Aorta (tissue), 5 donors: ENCODE data around the gene ITCH. TPM values are rescaled to one million over a fixed set of nuclear protein-coding genes. Genes with fewer than 3 reads are reported as not detected.
"Not testable (repeated sequence)": the region's sequence is repeated elsewhere in the genome, so short reads cannot be mapped to it uniquely, and the experiment has no call there.

Experiments
- ATAC-seq: fragments of 200-7000 bp; cut with Tn5 transposase; one replicate; pipeline ENCODE4 v1.9.1; 2022; ENCODE audit warnings: moderate library complexity; ENCODE audit not compliant: low FRiP score
- DNase-seq, 2 donors: peaks; one replicate each; pipeline ENCODE4 v3.0.0-alpha.2; 2020
- H3K27ac ChIP-seq, 2 donors: one replicate each; pipeline ENCODE4 v1.5.1; 2013; ENCODE audit warnings: low read length in 2 of 2, mild to moderate bottlenecking in 2 of 2, moderate library complexity in 2 of 2, control low read depth in 1 of 2, inconsistent platforms in 1 of 2, low read depth in 1 of 2
- H3K27me3 ChIP-seq, 2 donors: one replicate each; pipeline ENCODE4 v1.6.1; 2013; ENCODE audit warnings: control low read depth in 1 of 2, low read length in 1 of 2, mild to moderate bottlenecking in 1 of 2, moderate library complexity in 1 of 2; ENCODE audit not compliant: insufficient read depth in 2 of 2, control insufficient read depth in 1 of 2
- H3K36me3 ChIP-seq, 2 donors: one replicate each; pipeline ENCODE4 v1.6.1; 2013; ENCODE audit warnings: control low read depth in 1 of 2, low read length in 1 of 2, mild to moderate bottlenecking in 1 of 2; ENCODE audit not compliant: insufficient read depth in 2 of 2, control insufficient read depth in 1 of 2
- H3K4me1 ChIP-seq, 2 donors: one replicate each; pipeline ENCODE4 v1.6.1; 2013; ENCODE audit warnings: low read length in 2 of 2, control low read depth in 1 of 2, mild to moderate bottlenecking in 1 of 2, moderate library complexity in 1 of 2; ENCODE audit not compliant: insufficient read depth in 2 of 2, control insufficient read depth in 1 of 2
- H3K4me3 ChIP-seq, 2 donors: one replicate each; pipeline ENCODE4 v1.5.1; 2013; ENCODE audit warnings: low read length in 2 of 2, control low read depth in 1 of 2, mild to moderate bottlenecking in 1 of 2
- H3K9me3 ChIP-seq: one replicate; pipeline ENCODE4 v1.6.1; 2013; ENCODE audit warnings: mild to moderate bottlenecking, low read length; ENCODE audit not compliant: control insufficient read depth
- WGBS, 2 donors: extraction: QIAGEN DNeasy Blood & Tissue Kit; methylation state at CpG; one replicate each; pipeline ENCODE4 v1.1.7; 2013; 5-methylcytosine and 5-hydroxymethylcytosine counted together
- intact Hi-C, 2 donors: fragments of 100-400 bp; cut with DNase I; formaldehyde crosslinking; loops; one replicate each; pipeline versions ENCODE4 v1.14.2 to v1.15.0; 2022
- polyA plus RNA-seq, 2 donors: library from polyadenylated mRNA; stranded (reverse); fragments of 200-250 nt; gene quantifications; one replicate each; pipeline ENCODE4 v1.2.3, GENCODE V29; 2013
- total RNA-seq, 2 donors: library from RNA; stranded (reverse); fragmentation: NEBNext Ultra II Directional; extraction: Animal tissue kit (Norgen Biotek cat#: 25700); gene quantifications; one replicate each; pipeline ENCODE4 v1.2.1, GENCODE V29; 2021
- donor health status: healthy with polysubstance abuse.
- donor health status: Bipolar disorder and iron deficiency.
- donor health status: DM: no; HTN: no; CAD: no.
- donor health status: DM: no; HTN: no; CAD: no.
- donor health status: DM: yes; HTN: yes; CAD: no.

Gene ITCH
- total and polyA plus RNA-seq, 4 donors: 11.7 to 66.2 (median 36.8) TPM

- Histone ChIP-seq H3K4me1 (no peaks in the 10 kb centered on the region), H3K36me3 (no peaks in the 10 kb centered on the region), H3K9me3 (no peaks in the 10 kb centered on the region), H3K27ac (no peak overlapping the region), H3K27me3 (no peaks in the 10 kb centered on the region), H3K4me3 (no peak overlapping the region)
- 79 to 81% methylated on average over 3 of the region's 3 CpGs for WGBS, 2 donors
- ATAC-seq: no peak
- intact Hi-C loops: no loop called here
- no peak for DNase-seq
These were observed 49.4 kb downstream of the ITCH start for GRCh38 chr20:34412453-34412852.

- not testable (repeated sequence) for H3K36me3 ChIP-seq, ATAC-seq
- WGBS, 2 donors: 95% methylated on average over 10 of the region's 10 CpGs
These were observed 51.5 kb downstream of the ITCH start for GRCh38 chr20:34414525-34414924.

GRCh38 chr20:34415079-34415478, 52.0 kb downstream of the ITCH start:
- intact Hi-C loops: no loop called here
- H3K9me3 ChIP-seq: no peaks in the 10 kb centered on the region
- DNase-seq (no peak), ATAC-seq (no peak)
- H3K27ac ChIP-seq: no peak overlapping the region
- H3K36me3 ChIP-seq: no peaks in the 10 kb centered on the region
- 86 to 87% methylated on average over 3 of the region's 3 CpGs for WGBS, 2 donors
- no peaks in the 10 kb centered on the region for H3K4me1 ChIP-seq
- H3K27me3 ChIP-seq: no peaks in the 10 kb centered on the region
- H3K4me3 ChIP-seq: no peak overlapping the region

More at GRCh38 chr20:34414525-34414924, 51.5 kb downstream of the ITCH start:
- H3K4me1 ChIP-seq, H3K27ac ChIP-seq, DNase-seq, H3K4me3 ChIP-seq, H3K27me3 ChIP-seq, intact Hi-C loops, H3K9me3 ChIP-seq: not testable (repeated sequence)

DNA sequence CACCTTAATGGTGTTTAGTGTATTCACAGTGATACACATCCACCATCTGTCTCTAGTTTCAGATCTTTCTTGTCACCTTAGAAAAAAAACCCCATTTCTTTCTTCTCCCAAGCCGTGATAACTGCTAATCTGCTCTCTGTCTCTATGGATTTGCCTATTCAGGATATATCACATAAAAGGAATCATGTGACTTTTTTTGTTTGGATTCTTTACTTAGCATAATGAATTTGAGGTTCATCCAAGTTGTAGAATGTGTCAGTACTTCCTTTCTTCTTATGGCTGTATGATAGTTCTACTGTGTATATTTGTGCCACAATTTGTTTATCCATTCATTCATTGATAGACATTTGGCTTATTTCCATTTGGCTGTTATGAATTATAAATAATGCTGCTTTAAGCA, 57.1 kb downstream of the ITCH start:
- H3K27ac ChIP-seq: no peak overlapping the region
- ATAC-seq: no peak
- H3K4me1 ChIP-seq: no peaks in the 10 kb centered on the region
- H3K9me3 ChIP-seq: no peaks in the 10 kb centered on the region
- 57 to 70% methylated on average over 1 of the region's 1 CpG for WGBS, 2 donors
- H3K4me3 ChIP-seq: no peak overlapping the region
- no peaks in the 10 kb centered on the region for H3K36me3 ChIP-seq
- no peaks in the 10 kb centered on the region for H3K27me3 ChIP-seq
- intact Hi-C loops: no loop called here
- no peak for DNase-seq

DNA sequence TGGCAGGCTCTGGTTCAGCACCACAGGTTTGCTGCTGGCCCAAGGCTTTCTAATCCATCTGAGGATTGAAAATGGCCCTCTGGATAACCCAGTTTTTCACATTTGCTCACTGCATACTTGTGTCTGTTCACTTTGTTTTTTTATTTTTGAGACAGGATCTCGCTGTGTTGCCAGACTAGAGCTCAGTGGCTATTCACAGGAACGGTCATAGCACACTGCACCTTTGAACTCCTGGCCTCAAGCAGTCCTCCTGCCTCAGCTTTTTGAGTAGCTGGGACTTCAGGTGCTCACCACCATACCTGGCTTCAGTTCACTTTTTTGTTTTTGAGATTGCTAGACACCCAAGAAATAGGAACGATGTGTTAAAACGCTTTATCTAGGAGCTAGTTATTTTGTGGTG, 57.9 kb downstream of the ITCH start:
- Histone ChIP-seq H3K27me3 (no peaks in the 10 kb centered on the region), H3K4me1 (no peaks in the 10 kb centered on the region), H3K36me3 (peaks cover 0 to 2% of the 10 kb centered on the region in 2 donors), H3K27ac (no peak overlapping the region), H3K9me3 (no peaks in the 10 kb centered on the region), H3K4me3 (no peak overlapping the region)
- intact Hi-C loops: no loop called here
- no peak for DNase-seq
- 90 to 92% methylated on average over 4 of the region's 4 CpGs for WGBS, 2 donors
- no peak for ATAC-seq

DNA sequence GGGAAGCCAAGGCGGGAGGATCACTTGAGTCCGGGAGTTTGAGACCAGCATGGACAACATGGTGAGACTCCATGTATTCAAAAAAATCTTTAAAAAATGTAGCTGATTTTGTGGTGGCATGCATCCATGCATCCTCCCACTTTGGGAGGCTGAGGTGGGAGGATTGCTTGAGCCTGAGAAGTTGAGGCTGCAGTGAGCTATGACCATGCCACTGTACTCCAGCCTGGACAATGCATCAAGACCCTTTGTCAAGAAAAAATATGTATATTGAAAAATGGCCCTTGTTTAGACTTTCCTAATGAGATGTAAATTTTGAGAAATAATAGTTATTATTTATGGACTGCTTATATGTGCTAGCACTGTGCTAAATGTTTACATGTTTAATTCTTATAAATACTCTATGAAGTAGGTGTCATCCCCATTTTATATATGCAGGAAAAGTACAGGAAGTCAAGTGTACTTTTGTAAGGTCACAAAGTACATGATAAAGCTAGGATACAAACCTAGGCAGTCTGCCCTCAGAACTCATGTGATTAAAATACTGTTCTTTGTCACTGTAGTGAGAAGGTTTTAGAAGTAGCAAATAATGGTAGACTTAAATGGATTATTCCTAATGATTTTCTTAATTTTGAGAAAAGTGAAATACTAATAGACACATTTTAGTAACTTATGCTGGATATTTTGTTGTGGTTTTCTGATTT, 58.8 kb downstream of the ITCH start:
- no peak overlapping the region for H3K4me3 ChIP-seq
- peaks cover 0 to 2% of the 10 kb centered on the region in 2 donors for H3K36me3 ChIP-seq
- DNase-seq (no peak), ATAC-seq (no peak)
- WGBS, 2 donors: 96% methylated on average over 2 of the region's 2 CpGs
- no peaks in the 10 kb centered on the region for H3K9me3 ChIP-seq
- intact Hi-C loops: no loop called here
- no peaks in the 10 kb centered on the region for H3K4me1 ChIP-seq
- H3K27me3 ChIP-seq: no peaks in the 10 kb centered on the region
- H3K27ac ChIP-seq: no peak overlapping the region

DNA sequence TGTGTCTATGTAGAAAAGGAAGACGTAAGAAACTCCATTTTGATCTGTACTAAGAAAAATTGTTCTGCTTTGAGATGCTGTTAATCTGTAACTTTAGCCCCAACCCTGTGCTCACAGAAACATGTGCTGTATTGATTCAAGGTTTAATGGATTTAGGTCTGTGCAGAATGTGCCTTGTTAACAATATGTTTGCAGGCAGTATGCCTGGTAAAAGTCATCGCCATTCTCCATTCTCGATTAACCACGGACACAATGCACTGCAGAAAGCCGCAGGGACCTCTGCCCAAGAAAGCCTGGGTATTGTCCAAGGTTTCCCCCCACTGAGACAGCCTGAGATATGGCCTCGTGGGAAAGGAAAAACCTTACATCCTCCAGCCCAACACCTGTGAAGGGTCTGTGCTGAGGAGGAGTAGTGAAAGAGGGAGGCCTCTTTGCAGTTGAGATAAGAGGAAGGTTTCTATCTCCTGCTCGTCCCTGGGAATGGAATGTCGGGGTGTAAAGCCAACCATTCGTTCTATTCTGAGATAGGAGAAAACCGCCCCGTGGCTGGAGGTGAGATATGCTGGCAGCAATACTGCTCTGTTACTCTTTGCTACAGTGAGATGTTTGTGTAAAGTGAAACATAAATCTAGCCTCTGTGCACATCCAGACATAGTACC, 62.1 kb downstream of the ITCH start:
- ATAC-seq, H3K4me3 ChIP-seq, DNase-seq, H3K4me1 ChIP-seq, intact Hi-C loops, H3K9me3 ChIP-seq, H3K27me3 ChIP-seq, H3K27ac ChIP-seq, H3K36me3 ChIP-seq: not testable (repeated sequence)
- 57 to 59% methylated on average over 11 of the region's 11 CpGs for WGBS, 2 donors

DNA sequence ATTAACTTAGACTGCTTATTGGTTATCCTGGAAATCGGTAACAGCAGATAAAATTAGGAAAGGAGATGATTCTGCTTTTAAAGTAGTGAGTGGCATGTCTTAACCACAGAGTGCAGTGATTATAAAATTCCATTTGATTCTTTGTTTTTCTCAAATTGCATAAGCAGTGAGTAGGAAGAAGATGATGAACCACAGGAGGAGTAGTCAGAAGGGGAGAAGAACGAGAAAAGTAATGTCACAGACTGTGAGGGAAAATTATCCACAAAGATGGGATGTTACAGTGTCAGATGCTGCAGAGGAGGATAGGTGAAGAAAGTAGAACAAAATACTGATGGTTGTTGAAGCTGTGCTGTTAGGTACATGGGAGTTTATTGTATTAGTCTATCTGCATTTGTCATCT, 63.0 kb downstream of the ITCH start:
- Histone ChIP-seq H3K9me3 (no peaks in the 10 kb centered on the region), H3K4me1 (no peaks in the 10 kb centered on the region), H3K36me3 (peaks cover 0 to 2% of the 10 kb centered on the region in 2 donors), H3K4me3 (no peak overlapping the region), H3K27me3 (no peaks in the 10 kb centered on the region), H3K27ac (no peak overlapping the region)
- WGBS, 2 donors: 78 to 87% methylated on average over 2 of the region's 2 CpGs
- ATAC-seq (no peak), DNase-seq (no peak)
- intact Hi-C loops: no loop called here

DNA sequence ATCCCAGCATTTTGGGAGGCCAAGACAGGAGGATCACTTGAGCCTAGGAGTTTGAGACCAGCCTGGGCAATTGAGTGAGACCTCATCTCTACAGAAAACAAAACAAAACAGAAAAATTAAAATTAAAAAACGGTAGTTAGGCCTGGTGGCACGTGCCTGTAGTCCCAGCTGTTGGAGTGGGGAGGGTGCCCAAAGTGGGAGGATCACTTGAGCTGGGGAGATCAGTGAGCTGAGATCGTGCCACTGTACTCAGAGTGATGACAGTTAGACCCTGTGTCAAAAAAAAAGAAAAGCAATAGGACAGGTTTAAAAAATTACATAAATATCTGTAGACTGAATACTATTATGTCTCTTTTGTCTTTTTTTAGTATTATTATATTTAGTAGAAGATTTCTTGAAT, 64.3 kb downstream of the ITCH start:
- ATAC-seq (no peak), DNase-seq (no peak)
- H3K27ac ChIP-seq: no peak overlapping the region
- no peaks in the 10 kb centered on the region for H3K27me3 ChIP-seq
- H3K9me3 ChIP-seq: no peaks in the 10 kb centered on the region
- H3K4me1 ChIP-seq: no peaks in the 10 kb centered on the region
- 41 to 45% methylated on average over 3 of the region's 3 CpGs for WGBS, 2 donors
- H3K4me3 ChIP-seq: no peak overlapping the region
- peaks cover 0 to 2% of the 10 kb centered on the region in 2 donors for H3K36me3 ChIP-seq
- intact Hi-C loops: no loop called here
